Upper lobe of left lung (tissue), 6 donors: Measurements from ENCODE around the gene CDH5. TPM values are rescaled to one million over a fixed set of nuclear protein-coding genes. Genes with fewer than 3 reads are reported as not detected.
A peak's percentile ranks its signal among the peaks of the same experiment; 100 is the strongest.

Experiments used
- ATAC-seq, 2 donors: fragments of 200-7000 bp; cut with Tn5 transposase; one replicate each; pipeline ENCODE4 v1.9.1; 2022; ENCODE audit warnings: mild to moderate bottlenecking in 2 of 2, moderate library complexity in 2 of 2; ENCODE audit not compliant: low FRiP score in 2 of 2
- DNase-seq, 2 donors: peaks; one replicate each; pipeline ENCODE4 v3.0.0-alpha.2; 2019 to 2020
- H3K27ac ChIP-seq, 4 donors: fragments of 200-600 bp; sonication (generic); one replicate each; pipeline ENCODE4 v1.5.1; 2016 to 2019
- H3K27me3 ChIP-seq, 4 donors: fragments of 200-600 bp; sonication (generic); one replicate each; pipeline ENCODE4 v1.5.1; 2017 to 2019
- H3K36me3 ChIP-seq, 4 donors: fragments of 200-600 bp; sonication (generic); one replicate each; pipeline ENCODE4 v1.5.1; 2016 to 2019
- H3K4me1 ChIP-seq, 4 donors: fragments of 200-600 bp; sonication (generic); one replicate each; pipeline ENCODE4 v1.5.1; 2018 to 2019
- H3K4me3 ChIP-seq, 4 donors: fragments of 200-600 bp; sonication (generic); one replicate each; pipeline ENCODE4 v1.5.1; 2017 to 2019; ENCODE audit warnings: mild to moderate bottlenecking in 2 of 4, moderate library complexity in 1 of 4
- H3K9me3 ChIP-seq, 4 donors: fragments of 200-600 bp; sonication (generic); one replicate each; pipeline ENCODE4 v1.5.1; 2018 to 2019
- EP300 ChIP-seq, 4 donors: sonication (generic); formaldehyde crosslinking; IDR thresholded peaks; one replicate each; pipeline ENCODE4 v1.5.1; 2017; ENCODE audit warnings: antibody characterized with exemption in 4 of 4, control low read depth in 2 of 4
- POLR2A ChIP-seq, 4 donors: fragments of 450-650 bp; IDR thresholded peaks; one replicate each; pipeline ENCODE4 v1.5.1; 2016 to 2017; ENCODE audit warnings: antibody characterized with exemption in 4 of 4, mild to moderate bottlenecking in 2 of 4
- POLR2AphosphoS5 ChIP-seq, 2 donors: sonication (generic); formaldehyde crosslinking; IDR thresholded peaks; one replicate each; pipeline ENCODE4 v1.5.1; 2017; ENCODE audit warnings: antibody characterized with exemption in 2 of 2
- WGBS, 2 donors: methylation state at CpG; one replicate each; pipeline ENCODE4 v1.1.5; 2017 to 2018; 5-methylcytosine and 5-hydroxymethylcytosine counted together
- total RNA-seq, 6 donors: library from RNA; depleted of rRNA in 4 of 6; stranded (reverse); fragments of >200 nt in 4 of 6; gene quantifications; one replicate each; pipeline versions ENCODE4 v1.1.0 to v1.2.1, GENCODE V29; 2016 to 2021
- TF ChIP-seq, protein P1 (sequence below), 6 experiments: fragments of 450-650 bp in 4 of 6; fragments of 200-600 bp in 2 of 6; sonication (generic) in 2 of 6; IDR thresholded peaks; one replicate each; pipeline ENCODE4 v1.5.1; 2016 to 2019; ENCODE audit warnings: antibody characterized with exemption in 6 of 6
- donor health status: DM: no; HTN: no; CAD: no; lungs with moderate emphysema.
- donor health status: DM: no; HTN: yes; CAD: no; lungs with severe emphysema.

Gene CDH5
- total RNA-seq, 6 donors from 2014 or later, result 54.5 to 146 (median 89.8) TPM

DNA sequence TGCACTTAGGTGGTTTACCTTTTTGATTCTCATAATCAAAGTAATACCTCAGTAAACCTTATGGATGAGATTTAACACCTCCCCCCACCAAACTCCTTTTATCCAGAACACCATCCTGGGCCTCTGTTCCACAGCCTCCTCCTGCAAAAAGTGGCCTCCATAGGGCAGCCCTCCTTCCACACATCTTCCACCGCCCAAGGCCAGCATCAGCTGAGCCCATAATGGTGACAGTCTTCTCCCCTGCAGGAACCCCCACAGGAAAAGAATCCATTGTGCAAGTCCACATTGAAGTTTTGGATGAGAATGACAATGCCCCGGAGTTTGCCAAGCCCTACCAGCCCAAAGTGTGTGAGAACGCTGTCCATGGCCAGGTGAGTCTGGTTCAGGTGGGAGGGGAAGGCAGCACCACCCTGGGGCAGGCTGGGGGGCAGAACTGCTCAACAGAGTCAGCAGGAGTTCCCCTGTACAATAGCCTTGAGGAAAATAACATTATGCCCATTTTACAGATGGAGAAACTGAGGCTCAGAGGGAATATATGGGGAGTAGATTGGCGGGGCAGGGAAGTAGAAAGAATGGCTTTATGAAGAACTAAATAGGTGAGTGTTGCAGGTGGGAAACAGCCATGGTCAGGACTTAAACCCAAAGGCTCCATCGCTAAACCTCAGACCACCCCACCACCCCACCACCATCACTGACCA is 31.4 kb downstream of the CDH5 start:
- no peak for TF ChIP-seq POLR2AphosphoS5 (IDR thresholded peaks at IDR 0.05)
- TF ChIP-seq, protein P1, sequence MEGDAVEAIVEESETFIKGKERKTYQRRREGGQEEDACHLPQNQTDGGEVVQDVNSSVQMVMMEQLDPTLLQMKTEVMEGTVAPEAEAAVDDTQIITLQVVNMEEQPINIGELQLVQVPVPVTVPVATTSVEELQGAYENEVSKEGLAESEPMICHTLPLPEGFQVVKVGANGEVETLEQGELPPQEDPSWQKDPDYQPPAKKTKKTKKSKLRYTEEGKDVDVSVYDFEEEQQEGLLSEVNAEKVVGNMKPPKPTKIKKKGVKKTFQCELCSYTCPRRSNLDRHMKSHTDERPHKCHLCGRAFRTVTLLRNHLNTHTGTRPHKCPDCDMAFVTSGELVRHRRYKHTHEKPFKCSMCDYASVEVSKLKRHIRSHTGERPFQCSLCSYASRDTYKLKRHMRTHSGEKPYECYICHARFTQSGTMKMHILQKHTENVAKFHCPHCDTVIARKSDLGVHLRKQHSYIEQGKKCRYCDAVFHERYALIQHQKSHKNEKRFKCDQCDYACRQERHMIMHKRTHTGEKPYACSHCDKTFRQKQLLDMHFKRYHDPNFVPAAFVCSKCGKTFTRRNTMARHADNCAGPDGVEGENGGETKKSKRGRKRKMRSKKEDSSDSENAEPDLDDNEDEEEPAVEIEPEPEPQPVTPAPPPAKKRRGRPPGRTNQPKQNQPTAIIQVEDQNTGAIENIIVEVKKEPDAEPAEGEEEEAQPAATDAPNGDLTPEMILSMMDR (IDR thresholded peaks at IDR 0.05), result no peak
- TF ChIP-seq EP300 (IDR thresholded peaks at IDR 0.05), result no peak
- no peak for TF ChIP-seq POLR2A (IDR thresholded peaks at IDR 0.05)
- H3K4me1 ChIP-seq, result peaks cover 0 to 5% (median 0%) of the 10 kb centered on the region in 4 donors
- no peak for DNase-seq
- no peak overlapping the region for H3K4me3 ChIP-seq
- WGBS, 2 donors, result 74 to 94% methylated on average over 5 of the region's 5 CpGs
- H3K27me3 ChIP-seq, result no peaks in the 10 kb centered on the region
- H3K36me3 ChIP-seq, result peaks cover 0 to 53% (median 15%) of the 10 kb centered on the region in 4 donors
- no peak overlapping the region for H3K27ac ChIP-seq
- no peaks in the 10 kb centered on the region for H3K9me3 ChIP-seq
- no peak for ATAC-seq

DNA sequence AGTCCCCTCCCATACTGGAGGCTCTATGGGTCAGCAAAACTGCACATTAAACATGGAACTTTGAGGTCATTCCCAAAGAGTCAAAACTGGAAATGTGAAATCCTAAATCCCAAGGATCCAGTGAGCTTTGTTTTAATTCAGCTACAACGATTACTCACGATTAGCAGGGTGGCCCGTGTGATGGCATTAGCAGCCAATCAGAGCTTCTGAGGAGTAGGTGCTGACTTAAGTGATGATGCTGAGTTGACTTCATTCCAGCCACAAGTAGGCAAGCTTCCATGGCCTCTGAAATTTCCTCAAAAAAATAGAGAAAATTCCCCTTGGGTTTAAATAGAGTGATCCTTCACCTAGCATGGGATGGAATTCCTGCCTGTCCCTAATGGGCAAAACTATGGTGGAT is 32.5 kb downstream of the CDH5 start:
- ATAC-seq (no peak), DNase-seq (no peak)
- Histone ChIP-seq H3K27ac (no peak overlapping the region), H3K36me3 (peaks cover 0 to 57% (median 19%) of the 10 kb centered on the region in 4 donors), H3K27me3 (no peaks in the 10 kb centered on the region), H3K4me3 (no peak overlapping the region), H3K4me1 (peaks cover 0 to 5% (median 0%) of the 10 kb centered on the region in 4 donors), H3K9me3 (no peaks in the 10 kb centered on the region)
- TF ChIP-seq EP300 (IDR thresholded peaks at IDR 0.05), result no peak
- 67 to 72% methylated on average over 3 of the region's 3 CpGs for WGBS, 2 donors

DNA sequence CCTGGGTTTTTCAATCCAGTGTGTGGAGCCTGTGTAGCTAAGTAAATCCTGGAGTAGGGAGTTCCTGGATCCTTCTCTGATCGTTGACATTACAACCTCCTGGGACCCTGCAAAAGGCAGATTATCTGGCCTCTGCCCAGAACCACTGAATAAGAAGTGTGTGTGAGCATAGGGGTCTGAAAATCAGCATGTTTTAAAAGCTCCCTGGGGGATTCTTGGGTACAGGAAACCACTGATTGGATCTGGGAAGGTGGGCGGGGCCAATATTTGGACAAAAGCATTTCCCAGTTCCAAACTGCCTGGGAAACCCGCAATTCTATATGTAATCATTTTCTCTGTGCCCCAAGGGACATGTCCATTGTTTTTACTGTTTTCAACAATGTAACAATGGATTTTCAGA is 33.4 kb downstream of the CDH5 start:
- ATAC-seq (no peak), DNase-seq (no peak)
- Histone ChIP-seq H3K27ac (peak overlapping the region in 2 of 4 donors; percentile 37 to 42), H3K27me3 (no peaks in the 10 kb centered on the region), H3K4me3 (no peak overlapping the region), H3K9me3 (no peaks in the 10 kb centered on the region), H3K36me3 (peaks cover 0 to 64% (median 19%) of the 10 kb centered on the region in 4 donors), H3K4me1 (peaks cover 0 to 5% (median 0%) of the 10 kb centered on the region in 4 donors)
- TF ChIP-seq, protein P1 (IDR thresholded peaks at IDR 0.05), result no peak
- no peak for TF ChIP-seq POLR2A (IDR thresholded peaks at IDR 0.05)
- TF ChIP-seq POLR2AphosphoS5 (IDR thresholded peaks at IDR 0.05), result no peak
- TF ChIP-seq EP300 (IDR thresholded peaks at IDR 0.05), result no peak
- WGBS, 2 donors, result 53 to 55% methylated on average over 3 of the region's 3 CpGs

DNA sequence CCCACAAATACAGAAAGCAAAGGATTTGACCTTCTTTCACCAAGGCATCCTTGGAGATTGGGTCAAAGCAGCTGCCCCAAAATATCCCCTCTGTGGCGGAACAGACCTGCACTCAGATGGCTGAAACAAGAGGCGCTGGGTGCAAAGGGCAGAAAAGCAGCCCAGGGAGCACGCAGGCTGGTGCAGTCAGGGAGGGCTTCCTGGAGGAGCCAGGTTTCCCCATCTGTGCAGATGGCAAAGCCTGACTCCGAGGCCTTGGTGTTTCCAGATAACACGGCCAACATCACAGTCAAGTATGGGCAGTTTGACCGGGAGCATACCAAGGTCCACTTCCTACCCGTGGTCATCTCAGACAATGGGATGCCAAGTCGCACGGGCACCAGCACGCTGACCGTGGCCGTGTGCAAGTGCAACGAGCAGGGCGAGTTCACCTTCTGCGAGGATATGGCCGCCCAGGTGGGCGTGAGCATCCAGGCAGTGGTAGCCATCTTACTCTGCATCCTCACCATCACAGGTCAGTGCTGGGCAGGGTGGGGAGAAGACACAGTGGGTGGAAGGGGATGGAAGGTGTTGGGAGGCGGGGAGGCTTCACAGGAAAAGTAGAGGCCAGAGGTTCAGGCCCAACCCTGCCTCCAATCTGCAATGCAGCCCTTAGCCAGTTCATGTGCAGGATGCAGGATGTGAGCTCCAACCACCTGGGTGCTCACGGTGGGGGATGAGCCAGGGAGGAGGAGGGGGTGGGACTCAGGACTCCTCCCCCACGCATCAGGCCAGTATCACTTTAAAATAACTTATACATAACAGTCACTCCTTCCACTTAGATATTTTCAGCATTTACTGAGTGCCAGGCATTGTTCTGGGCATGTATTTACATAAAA is 34.3 kb downstream of the CDH5 start:
- H3K36me3 ChIP-seq, result peaks cover 0 to 64% (median 19%) of the 10 kb centered on the region in 4 donors
- no peaks in the 10 kb centered on the region for H3K9me3 ChIP-seq
- DNase-seq (peak in 1 of 2 donors; percentile 51), ATAC-seq (no peak)
- 81 to 88% methylated on average over 12 to 20 of the region's 20 CpGs for WGBS, 2 donors
- peak overlapping the region in 2 of 4 donors; percentile 37 to 42 for H3K27ac ChIP-seq
- TF ChIP-seq, protein P1 (IDR thresholded peaks at IDR 0.05), result no peak
- TF ChIP-seq POLR2AphosphoS5 (IDR thresholded peaks at IDR 0.05) (no peak), EP300 (IDR thresholded peaks at IDR 0.05) (no peak)
- H3K27me3 ChIP-seq, result no peaks in the 10 kb centered on the region
- no peak overlapping the region for H3K4me3 ChIP-seq
- H3K4me1 ChIP-seq, result peaks cover 0 to 5% (median 0%) of the 10 kb centered on the region in 4 donors

DNA sequence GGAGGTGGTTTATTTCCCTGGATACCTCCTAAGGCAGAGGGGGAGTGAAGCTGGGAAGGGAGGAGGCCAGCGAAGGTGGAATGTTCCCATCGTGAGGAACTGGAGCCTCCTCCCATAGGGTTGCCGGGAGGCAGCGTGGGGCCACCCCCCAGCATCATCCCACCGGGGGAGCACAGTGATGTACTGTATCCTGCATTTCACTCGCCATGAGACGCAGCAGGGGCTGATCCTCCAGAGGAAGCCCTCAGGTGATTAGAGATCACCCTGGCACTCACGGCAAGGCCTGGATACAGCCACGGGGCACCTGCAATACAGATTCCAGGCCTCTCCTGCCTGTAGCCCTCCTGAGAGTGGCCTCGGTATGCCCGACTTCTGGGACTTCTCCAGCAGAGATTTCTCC is 35.1 kb downstream of the CDH5 start:
- ATAC-seq (no peak), DNase-seq (no peak)
- no peak for TF ChIP-seq EP300 (IDR thresholded peaks at IDR 0.05)
- TF ChIP-seq POLR2A (IDR thresholded peaks at IDR 0.05), result no peak
- H3K4me1 ChIP-seq, result peaks cover 0 to 7% (median 2%) of the 10 kb centered on the region in 4 donors
- no peaks in the 10 kb centered on the region for H3K27me3 ChIP-seq
- H3K27ac ChIP-seq, result no peak overlapping the region
- peaks cover 0 to 62% (median 15%) of the 10 kb centered on the region in 4 donors for H3K36me3 ChIP-seq
- no peaks in the 10 kb centered on the region for H3K9me3 ChIP-seq
- no peak overlapping the region for H3K4me3 ChIP-seq
- WGBS, 2 donors, result 68 to 86% methylated on average over 7 of the region's 11 CpGs
